Measurements from ENCODE around the gene GET3. TPM values are rescaled to one million over a fixed set of nuclear protein-coding genes. Genes with fewer than 3 reads are reported as not detected.
"Not testable (repeated sequence)": the region's sequence is repeated elsewhere in the genome, so short reads cannot be mapped to it uniquely, and the experiment has no call there.

Gene GET3
- total RNA-seq, 1 donor from 2014 or later, result 65.8 TPM

DNA sequence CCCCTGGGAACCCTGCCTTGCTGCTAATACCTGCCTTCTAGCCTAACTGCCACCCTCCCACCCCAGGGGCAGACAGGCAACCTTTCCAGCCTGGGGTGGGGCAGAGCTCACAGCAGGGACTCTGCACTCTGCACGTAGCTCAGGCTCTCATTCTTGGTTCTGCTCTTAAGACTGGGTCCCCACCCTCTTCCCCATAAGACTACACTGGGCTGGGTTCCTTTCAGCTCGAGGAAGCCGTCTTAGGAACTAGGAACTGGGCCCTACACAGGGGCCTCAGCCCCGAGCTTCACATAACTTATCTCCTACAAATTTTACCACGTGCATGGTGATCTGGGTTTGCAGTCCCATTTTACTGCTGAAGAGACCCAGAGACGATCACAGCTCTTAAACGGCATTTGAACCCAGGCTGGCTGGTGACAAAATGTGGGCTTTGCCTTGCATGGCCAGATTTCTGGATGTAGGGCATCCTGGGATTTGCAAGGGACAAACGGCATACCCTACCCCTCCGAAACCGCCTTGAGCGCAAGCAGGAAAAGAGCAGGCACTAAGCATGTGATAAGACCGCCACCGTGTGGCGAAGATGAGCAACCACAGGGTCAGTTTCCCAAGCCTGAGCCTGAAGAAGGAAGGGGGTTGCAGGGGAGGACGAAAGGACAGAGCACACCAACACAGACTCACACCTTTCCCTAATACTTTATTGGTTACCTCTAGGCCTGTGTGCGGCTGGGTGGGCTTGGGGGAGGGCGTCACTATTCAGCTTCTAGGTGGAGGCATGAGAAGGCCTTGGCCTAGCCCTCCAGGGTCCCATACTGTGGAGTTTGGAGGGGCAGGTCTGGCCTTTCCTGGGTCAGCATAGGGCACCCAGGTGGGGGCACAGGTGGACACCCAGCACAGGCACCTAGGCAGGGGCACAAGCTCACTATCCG, 59.1 kb downstream of the GET3 start:
- DNase-seq (ENCODE audit: missing footprints) (peak; percentile 90), ATAC-seq (peak; percentile 21)
- intact Hi-C loops (cut with DNase I), result loop anchor here (1.0 to 2.0 kb wide), 2 partner anchors 19 to 30 kb away; no protein-coding TSS in a partner anchor

DNA sequence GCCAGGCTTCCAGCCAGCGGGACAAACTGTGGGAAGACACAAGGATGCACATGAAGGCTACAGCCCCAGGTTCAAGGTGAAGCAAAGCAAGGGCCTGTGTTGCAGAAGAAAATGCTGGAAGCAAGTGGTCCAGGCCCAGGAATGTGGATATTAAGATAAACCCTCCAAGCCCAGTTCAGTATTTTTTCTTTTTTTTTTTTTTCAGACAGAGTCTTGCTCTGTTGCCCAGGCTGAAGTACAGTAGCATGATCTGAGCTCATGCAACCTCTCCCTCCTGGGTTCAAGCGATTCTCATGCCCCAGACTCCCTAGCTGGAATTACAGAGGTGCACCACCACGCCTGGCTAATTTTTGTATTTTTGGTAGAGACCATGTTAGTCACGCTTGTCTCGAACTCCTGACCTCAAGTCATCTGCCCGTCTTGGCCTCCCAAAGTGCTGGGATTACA, 59.9 kb downstream of the GET3 start:
- intact Hi-C loops (cut with DNase I), result loop anchor here (2.0 kb wide), 1 partner anchor 30 kb away; no protein-coding TSS in a partner anchor
- DNase-seq (ENCODE audit: missing footprints), result no peak

DNA sequence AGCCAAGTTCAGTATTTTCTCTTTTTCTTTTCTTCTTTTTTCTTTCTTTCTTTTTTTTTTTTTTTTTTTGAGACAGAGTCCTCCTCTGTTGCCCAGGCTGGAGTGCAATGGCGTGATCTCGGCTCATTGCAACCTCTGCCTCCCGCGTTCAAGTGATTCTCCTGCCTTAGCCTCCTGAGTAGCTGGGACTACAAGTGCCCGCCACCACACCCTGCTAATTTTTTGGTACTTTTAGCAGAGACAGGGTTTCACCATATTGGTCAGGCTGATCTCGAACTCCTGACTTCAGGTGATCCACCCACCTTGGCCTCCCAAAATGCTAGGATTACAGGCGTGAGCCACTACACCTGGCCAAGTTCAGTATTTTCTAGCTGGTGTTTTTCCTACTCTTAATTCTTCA, 60.3 kb downstream of the GET3 start:
- intact Hi-C loops (cut with DNase I), result loop anchor here (2.0 kb wide), 1 partner anchor 31 kb away; no protein-coding TSS in a partner anchor
- not testable (repeated sequence) for ATAC-seq; DNase-seq (ENCODE audit: missing footprints)

More for the DNA sequence above, 59.9 kb downstream of the GET3 start:
- ATAC-seq, result no peak

Small RNA genes lying within 50 kb of the gene (microRNA-seq; reads per million reads assigned to microRNA genes)
- gene MIR5684, result not detected

Other genes with a start within 250 kb of the GET3 start
- 10.3 TPM for gene ZNF564, start 186.0 kb upstream of the GET3 start, total RNA-seq
- gene ZNF490, start 126.7 kb upstream of the GET3 start, total RNA-seq, result 5.1 TPM
- gene ZNF791, start 126.6 kb upstream of the GET3 start, total RNA-seq, result 14.4 TPM
- 40.2 TPM for gene MAN2B1, start 70.8 kb upstream of the GET3 start, total RNA-seq
- 7.2 TPM for gene WDR83, start 70.7 kb upstream of the GET3 start, total RNA-seq
- gene DHPS, start 55.6 kb upstream of the GET3 start, total RNA-seq, result 45.9 TPM
- gene GNG14, start 49.5 kb upstream of the GET3 start, total RNA-seq, result not detected
- 1.7 TPM for gene FBXW9, start 40.9 kb upstream of the GET3 start, total RNA-seq
- 35.1 TPM for gene TNPO2, start 13.6 kb upstream of the GET3 start, total RNA-seq
- 133 TPM for gene TRIR, start 2.8 kb upstream of the GET3 start, total RNA-seq
- gene BEST2, start 14.3 kb downstream of the GET3 start, total RNA-seq, result not detected
- gene HOOK2, start 38.1 kb downstream of the GET3 start, total RNA-seq, result 51.6 TPM
- gene JUNB, start 54.0 kb downstream of the GET3 start, total RNA-seq, result 25.0 TPM
- 692 TPM for gene PRDX2, start 64.3 kb downstream of the GET3 start, total RNA-seq
- 1.7 TPM for gene THSD8, start 64.6 kb downstream of the GET3 start, total RNA-seq
- 6.3 TPM for gene RNASEH2A, start 69.1 kb downstream of the GET3 start, total RNA-seq
- gene RTBDN, start 97.1 kb downstream of the GET3 start, total RNA-seq, result not detected
- gene MAST1, start 101.0 kb downstream of the GET3 start, total RNA-seq, result 0.22 TPM
- 18.8 TPM for gene DNASE2, start 144.0 kb downstream of the GET3 start, total RNA-seq
- gene KLF1, start 149.7 kb downstream of the GET3 start, total RNA-seq, result not detected
- 33.4 TPM for gene GCDH, start 153.7 kb downstream of the GET3 start, total RNA-seq
- not detected for gene SYCE2, start 181.8 kb downstream of the GET3 start, total RNA-seq
- 37.6 TPM for gene FARSA, start 196.2 kb downstream of the GET3 start, total RNA-seq
- gene CALR, start 201.1 kb downstream of the GET3 start, total RNA-seq, result 496 TPM
- gene RAD23A, start 208.4 kb downstream of the GET3 start, total RNA-seq, result 171 TPM
- gene GADD45GIP1, start 219.7 kb downstream of the GET3 start, total RNA-seq, result 33.7 TPM
- gene DAND5, start 232.1 kb downstream of the GET3 start, total RNA-seq, result 9.9 TPM

Data from Right ventricle myocardium inferior (tissue), 1 donor.